ENCODE measurements around the gene DYNC2LI1.

Gene DYNC2LI1

GRCh38 chr2:43763091-43763490, 10.7 kb upstream of the DYNC2LI1 start:
- DNase-seq (ENCODE audit: low read depth in 2 of 2) = no peak

GRCh38 chr2:43764086-43764705, 9.6 kb upstream of the DYNC2LI1 start:
- no peak for DNase-seq (ENCODE audit: low read depth in 2 of 2)

- DNase-seq (ENCODE audit: low read depth in 2 of 2) = no peak
These were observed 7.8 kb upstream of the DYNC2LI1 start for GRCh38 chr2:43766006-43766405.

GRCh38 chr2:43774617-43775016, 778 bp downstream of the DYNC2LI1 start:
- no peak for DNase-seq (ENCODE audit: low read depth in 2 of 2)

GRCh38 chr2:43776324-43776723, 2.5 kb downstream of the DYNC2LI1 start:
- DNase-seq (ENCODE audit: low read depth in 2 of 2) = no peak

- DNase-seq (ENCODE audit: low read depth in 2 of 2) = no peak
These were observed 3.6 kb downstream of the DYNC2LI1 start for GRCh38 chr2:43777306-43777926.

- no peak for DNase-seq (ENCODE audit: low read depth in 2 of 2)
These were observed 4.4 kb downstream of the DYNC2LI1 start for GRCh38 chr2:43778233-43778632.

GRCh38 chr2:43787895-43788294, 14.1 kb downstream of the DYNC2LI1 start:
- DNase-seq (ENCODE audit: low read depth in 2 of 2) = no peak

GRCh38 chr2:43788646-43789045, 14.8 kb downstream of the DYNC2LI1 start:
- no peak for DNase-seq (ENCODE audit: low read depth in 2 of 2)

- no peak for DNase-seq (ENCODE audit: low read depth in 2 of 2)
These were observed 16.3 kb downstream of the DYNC2LI1 start for GRCh38 chr2:43790147-43790546.

GRCh38 chr2:43791035-43791765, 17.4 kb downstream of the DYNC2LI1 start:
- no peak for DNase-seq (ENCODE audit: low read depth in 2 of 2)

- no peak for DNase-seq (ENCODE audit: low read depth in 2 of 2)
These were observed 18.8 kb downstream of the DYNC2LI1 start for GRCh38 chr2:43792653-43793052.

- no peak for DNase-seq (ENCODE audit: low read depth in 2 of 2)
These were observed 21.1 kb downstream of the DYNC2LI1 start for GRCh38 chr2:43794956-43795355.

- DNase-seq (ENCODE audit: low read depth in 2 of 2) = no peak
These were observed 22.4 kb downstream of the DYNC2LI1 start for GRCh38 chr2:43796206-43796605.

GRCh38 chr2:43798300-43798699, 24.5 kb downstream of the DYNC2LI1 start:
- DNase-seq (ENCODE audit: low read depth in 2 of 2) = no peak

GRCh38 chr2:43800894-43801293, 27.1 kb downstream of the DYNC2LI1 start:
- DNase-seq (ENCODE audit: low read depth in 2 of 2) = no peak

GRCh38 chr2:43802135-43802534, 28.3 kb downstream of the DYNC2LI1 start:
- no peak for DNase-seq (ENCODE audit: low read depth in 2 of 2)

- no peak for DNase-seq (ENCODE audit: low read depth in 2 of 2)
These were observed 29.3 kb downstream of the DYNC2LI1 start for GRCh38 chr2:43803113-43803512.

- DNase-seq (ENCODE audit: low read depth in 2 of 2) = no peak
These were observed 32.8 kb downstream of the DYNC2LI1 start for GRCh38 chr2:43806719-43807031.

- DNase-seq (ENCODE audit: low read depth in 2 of 2) = no peak
These were observed 36.6 kb downstream of the DYNC2LI1 start for GRCh38 chr2:43810452-43810851.

GRCh38 chr2:43810888-43811287, 37.0 kb downstream of the DYNC2LI1 start:
- DNase-seq (ENCODE audit: low read depth in 2 of 2) = no peak

GRCh38 chr2:43812006-43812405, 38.2 kb downstream of the DYNC2LI1 start:
- DNase-seq (ENCODE audit: low read depth in 2 of 2) = no peak

GRCh38 chr2:43812947-43813346, 39.1 kb downstream of the DYNC2LI1 start:
- DNase-seq (ENCODE audit: low read depth in 2 of 2) = no peak

Data from stimulated activated CD8-positive, alpha-beta memory T cell treated with anti-CD3 and anti-CD28 coated beads, Interleukin-15, amount 100 ng/mL, for 4 hours (primary cell).